Activated naive CD4-positive, alpha-beta T cell treated with anti-CD3 and anti-CD28 coated beads for 36 hours (primary cell): Measurements from ENCODE around the gene LYZL6. TPM values are rescaled to one million over a fixed set of nuclear protein-coding genes. Genes with fewer than 3 reads are reported as not detected.

ENCODE experiments used
- CTCF ChIA-PET: fragments of 350-600 bp; sonication (Branson Sonifier 250); formaldehyde crosslinking; loops from one replicate; lab custom pipeline; 2021; ENCODE audit warnings: antibody characterized with exemption; lab: Charles Lee
- DNase-seq: peaks from one replicate; pipeline ENCODE4 v3.0.0-alpha.2; 2020
- H3K27ac Mint-ChIP-seq: one replicate; pipeline ENCODE4 v1.8.0; 2021; ENCODE audit warnings: mild to moderate bottlenecking, mixed read lengths
- H3K27me3 Mint-ChIP-seq: one replicate; pipeline ENCODE4 v1.8.0; 2021; ENCODE audit warnings: low read depth, mixed read lengths
- H3K36me3 Mint-ChIP-seq: one replicate; pipeline ENCODE4 v1.8.0; 2021; ENCODE audit warnings: low read depth, mixed read lengths
- H3K4me1 Mint-ChIP-seq: one replicate; pipeline ENCODE4 v1.8.0; 2021; ENCODE audit warnings: low read depth, mixed read lengths
- H3K4me3 Mint-ChIP-seq: one replicate; pipeline ENCODE4 v1.8.0; 2021; ENCODE audit warnings: mild to moderate bottlenecking, moderate library complexity, mixed read lengths
- H3K9me3 Mint-ChIP-seq: one replicate; pipeline ENCODE4 v1.8.0; 2021; ENCODE audit warnings: mixed read lengths
- intact Hi-C: fragments of 100-400 bp; cut with micrococcal nuclease; formaldehyde crosslinking; loops from one replicate; pipeline ENCODE4 v1.15.1; 2023
- total RNA-seq, 2 experiments: library from RNA; stranded (reverse); gene quantifications; one replicate each; pipeline ENCODE4 v1.2.3, GENCODE V29; 2021

Gene LYZL6
- total RNA-seq, 2 experiments from 2014 or later = not detected

DNA sequence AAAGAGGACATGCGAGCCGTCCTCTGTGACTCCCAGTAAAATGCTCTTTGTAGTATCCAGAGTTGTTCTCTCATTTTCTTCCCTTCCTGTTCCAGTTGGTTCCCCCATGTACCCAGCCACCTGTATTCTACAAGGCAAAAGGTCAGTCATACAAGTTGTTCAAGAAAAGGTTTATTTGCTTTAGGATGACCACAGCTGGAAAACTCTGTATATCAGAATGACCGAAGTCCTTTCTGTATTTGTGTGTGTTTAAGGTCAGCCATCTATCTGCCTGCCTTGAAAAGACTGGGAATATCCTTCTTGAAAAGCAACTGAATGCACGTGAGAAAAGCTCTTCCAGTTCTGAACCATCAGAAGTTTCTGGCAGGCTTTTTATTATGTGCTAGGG lies 29.4 kb upstream of the LYZL6 start:
- no peak overlapping the region for H3K4me3 Mint-ChIP-seq
- DNase-seq = no peak
- H3K36me3 Mint-ChIP-seq = no peaks in the 10 kb centered on the region
- H3K4me1 Mint-ChIP-seq = no peaks in the 10 kb centered on the region
- intact Hi-C loops = no loop called here
- H3K9me3 Mint-ChIP-seq = no peaks in the 10 kb centered on the region
- H3K27ac Mint-ChIP-seq = no peak overlapping the region
- CTCF ChIA-PET = interaction anchor here (0.7 to 13.9 kb wide), 6 partner anchors 14 to 175 kb away, joined by 3 to 285 read pairs (median 6); no protein-coding TSS in a partner anchor
- H3K27me3 Mint-ChIP-seq = peaks cover 8% of the 10 kb centered on the region

DNA sequence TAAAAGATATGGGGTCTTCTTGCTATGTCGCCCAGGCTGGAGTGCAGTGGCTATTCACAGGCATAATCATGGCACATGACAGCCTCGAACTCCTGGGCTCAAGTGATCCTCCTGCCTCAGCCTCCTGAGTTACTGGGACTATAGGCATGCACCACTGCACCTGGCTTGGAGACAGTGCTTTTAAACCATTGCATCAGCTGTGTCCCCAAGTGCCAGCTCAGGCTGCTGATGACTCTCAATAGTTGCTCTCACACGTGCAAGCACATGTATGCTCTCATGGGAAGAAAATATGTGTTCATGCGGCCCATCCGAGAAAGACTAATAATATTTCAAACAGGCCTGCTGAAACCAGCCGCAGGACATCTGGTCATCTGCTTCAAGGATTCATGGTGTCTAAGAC lies 29.0 kb upstream of the LYZL6 start:
- intact Hi-C loops = no loop called here
- CTCF ChIA-PET = interaction anchor here (0.7 to 13.9 kb wide), 5 partner anchors 14 to 175 kb away, joined by 3 to 285 read pairs (median 7); no protein-coding TSS in a partner anchor
- no peaks in the 10 kb centered on the region for H3K4me1 Mint-ChIP-seq
- DNase-seq = no peak
- no peaks in the 10 kb centered on the region for H3K36me3 Mint-ChIP-seq
- no peak overlapping the region for H3K4me3 Mint-ChIP-seq
- H3K27me3 Mint-ChIP-seq = peaks cover 8% of the 10 kb centered on the region
- H3K27ac Mint-ChIP-seq = no peak overlapping the region
- H3K9me3 Mint-ChIP-seq = no peaks in the 10 kb centered on the region

DNA sequence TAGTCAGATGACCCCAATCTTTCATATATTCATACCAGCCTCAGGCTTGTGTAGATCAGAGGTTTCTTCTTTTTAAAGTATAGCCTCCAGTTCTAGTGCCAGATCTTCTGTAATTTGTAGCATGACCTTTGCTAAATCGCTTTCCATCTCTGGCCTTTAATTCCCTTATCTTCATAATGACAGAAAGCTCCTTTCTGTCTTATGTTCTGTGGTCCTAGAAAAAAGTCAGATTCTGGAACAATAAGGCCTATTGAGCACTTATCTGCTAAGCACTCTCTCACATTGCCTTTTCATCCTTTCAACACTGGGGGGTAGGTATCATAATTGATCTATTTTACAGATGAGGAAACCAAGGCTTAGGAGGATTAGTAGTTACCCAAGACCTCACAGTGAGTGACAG lies 28.6 kb upstream of the LYZL6 start:
- DNase-seq = no peak
- no peaks in the 10 kb centered on the region for H3K36me3 Mint-ChIP-seq
- CTCF ChIA-PET = interaction anchor here (13.9 kb wide), 1 partner anchor 175 kb away, joined by 285 read pairs; no protein-coding TSS in a partner anchor
- no peak overlapping the region for H3K4me3 Mint-ChIP-seq
- H3K9me3 Mint-ChIP-seq = no peaks in the 10 kb centered on the region
- no peaks in the 10 kb centered on the region for H3K4me1 Mint-ChIP-seq
- peaks cover 8% of the 10 kb centered on the region for H3K27me3 Mint-ChIP-seq
- H3K27ac Mint-ChIP-seq = no peak overlapping the region
- intact Hi-C loops = no loop called here

DNA sequence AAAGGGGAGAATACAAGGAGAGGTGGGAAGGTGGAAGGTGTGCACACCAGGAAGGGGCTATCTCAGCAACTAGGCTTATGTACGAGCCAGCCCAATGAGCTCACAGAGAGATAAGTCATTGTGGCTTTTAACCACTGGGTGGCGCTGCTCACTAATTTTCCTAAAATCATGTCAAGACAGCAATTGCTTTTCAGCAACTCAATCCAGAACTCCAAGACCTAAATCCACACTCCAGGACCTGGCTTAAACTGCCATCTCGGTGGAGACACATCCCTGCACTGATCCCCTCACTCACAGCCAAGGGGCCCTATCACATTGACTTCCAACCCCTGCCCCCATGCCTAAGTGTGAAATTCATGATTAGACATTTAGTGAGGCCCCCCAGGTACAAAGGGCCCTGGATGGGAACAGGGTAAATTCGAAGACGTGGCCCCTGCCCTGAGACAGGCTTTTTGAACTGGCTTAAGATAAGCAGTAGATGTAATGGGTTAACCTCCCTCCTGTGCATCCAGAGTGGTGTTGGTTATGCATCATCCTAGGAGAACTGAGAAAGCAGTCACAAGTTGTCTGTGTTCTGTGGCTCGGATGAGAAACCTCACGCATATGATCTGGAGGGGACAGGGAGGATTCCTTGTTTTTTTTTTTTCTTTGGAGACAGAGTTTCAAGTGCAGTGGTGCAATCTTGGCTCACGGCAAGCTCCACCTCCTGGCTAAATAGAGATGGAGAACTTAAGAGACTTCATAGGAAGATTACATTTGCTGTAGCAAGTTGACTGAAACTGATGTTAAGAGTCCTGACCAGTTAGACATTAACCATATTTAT lies 26.3 kb upstream of the LYZL6 start:
- no peaks in the 10 kb centered on the region for H3K36me3 Mint-ChIP-seq
- H3K4me3 Mint-ChIP-seq = no peak overlapping the region
- intact Hi-C loops = loop anchor here (1.0 to 2.0 kb wide), 3 partner anchors 103 to 514 kb away; no protein-coding TSS in a partner anchor
- CTCF ChIA-PET = interaction anchor here (0.6 to 13.9 kb wide), 26 partner anchors 8 to 513 kb away, joined by 3 to 285 read pairs (median 4); partner anchors contain the start of genes CCL16 and RDM1
- peak; percentile 90 for DNase-seq
- no peaks in the 10 kb centered on the region for H3K9me3 Mint-ChIP-seq
- no peaks in the 10 kb centered on the region for H3K4me1 Mint-ChIP-seq
- peaks cover 2% of the 10 kb centered on the region for H3K27me3 Mint-ChIP-seq
- H3K27ac Mint-ChIP-seq = no peak overlapping the region

DNA sequence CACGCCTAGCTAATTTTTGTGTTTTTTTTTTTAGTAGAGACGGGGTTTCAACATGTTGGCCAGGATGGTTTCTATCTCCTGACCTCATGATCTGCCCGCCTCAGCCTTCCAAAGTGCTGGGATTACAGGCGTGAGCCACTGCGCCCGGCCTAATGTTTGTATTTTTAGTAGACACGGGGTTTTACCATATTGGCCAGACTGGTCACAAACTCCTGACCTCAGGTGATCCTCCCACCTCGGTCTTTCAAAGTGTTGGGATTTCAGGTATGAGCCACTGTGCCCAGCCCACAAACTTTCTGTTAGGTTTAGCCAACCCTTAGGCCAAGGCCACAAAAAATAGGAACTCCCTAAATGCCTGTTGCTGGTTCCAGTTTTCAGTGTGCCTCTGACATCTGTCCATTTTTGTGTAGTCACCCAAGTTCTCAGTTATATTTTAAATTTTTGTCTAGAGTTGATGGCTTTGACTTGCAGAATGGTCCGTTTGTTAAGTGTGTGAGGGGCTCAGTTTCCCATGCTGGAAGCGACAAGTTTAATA lies 25.1 kb upstream of the LYZL6 start:
- CTCF ChIA-PET = interaction anchor here (0.7 to 13.9 kb wide), 13 partner anchors 11 to 216 kb away, joined by 3 to 285 read pairs (median 3); partner anchors contain the start of gene RDM1
- H3K27ac Mint-ChIP-seq = no peak overlapping the region
- H3K36me3 Mint-ChIP-seq = no peaks in the 10 kb centered on the region
- H3K27me3 Mint-ChIP-seq = peaks cover 2% of the 10 kb centered on the region
- H3K9me3 Mint-ChIP-seq = no peaks in the 10 kb centered on the region
- no peak for DNase-seq
- H3K4me3 Mint-ChIP-seq = no peak overlapping the region
- no peaks in the 10 kb centered on the region for H3K4me1 Mint-ChIP-seq
- intact Hi-C loops = loop anchor here (1.0 to 2.0 kb wide), 3 partner anchors 104 to 515 kb away; no protein-coding TSS in a partner anchor

DNA sequence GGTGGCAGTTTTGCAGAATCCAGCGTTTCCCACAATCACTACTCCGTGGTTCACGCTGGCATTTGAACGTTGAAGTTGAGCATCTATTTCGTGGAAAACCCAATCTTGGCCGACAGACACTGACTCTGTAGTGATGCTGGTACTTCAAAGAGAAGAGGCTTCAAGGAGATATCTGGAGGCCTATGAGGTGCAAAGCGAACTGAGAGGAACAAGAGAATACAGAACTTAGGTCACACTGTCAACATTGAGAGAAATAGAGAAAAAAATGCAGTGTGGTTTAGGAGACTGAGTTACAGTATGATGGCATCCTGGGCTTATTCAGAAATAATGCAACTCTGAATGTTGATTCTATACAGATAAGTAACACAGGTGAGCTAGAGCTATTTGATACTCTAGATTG lies 21.8 kb upstream of the LYZL6 start:
- Mint-ChIP-seq H3K36me3 (no peaks in the 10 kb centered on the region), H3K9me3 (no peaks in the 10 kb centered on the region), H3K4me3 (no peak overlapping the region), H3K4me1 (no peaks in the 10 kb centered on the region), H3K27ac (no peak overlapping the region), H3K27me3 (no peaks in the 10 kb centered on the region)
- CTCF ChIA-PET = interaction anchor here (2.0 to 13.9 kb wide), 2 partner anchors 11 to 182 kb away, joined by 4 to 285 read pairs; no protein-coding TSS in a partner anchor
- intact Hi-C loops = no loop called here
- DNase-seq = no peak

DNA sequence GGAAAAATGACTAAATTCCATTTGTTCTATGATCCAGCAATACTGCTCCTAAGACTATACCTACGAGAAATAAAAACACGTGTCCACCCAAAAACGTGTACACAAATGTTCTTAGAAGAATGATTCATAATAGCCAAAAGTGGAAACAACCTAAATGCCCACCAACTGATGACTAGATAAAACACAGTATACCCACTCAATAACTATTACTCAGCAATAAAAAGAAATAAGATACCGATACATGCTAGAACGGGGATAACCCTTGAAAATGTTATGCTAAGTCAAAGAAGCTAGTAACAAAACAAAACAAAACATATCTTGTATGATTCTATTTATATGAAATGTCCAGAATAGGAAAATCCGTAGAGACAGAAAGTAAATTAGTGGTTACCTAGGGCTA lies 20.1 kb upstream of the LYZL6 start:
- intact Hi-C loops = no loop called here
- H3K4me3 Mint-ChIP-seq = no peak overlapping the region
- CTCF ChIA-PET = interaction anchor here (1.0 to 1.2 kb wide), 2 partner anchors 12 to 185 kb away, joined by 4 to 5 read pairs; no protein-coding TSS in a partner anchor
- H3K9me3 Mint-ChIP-seq = no peaks in the 10 kb centered on the region
- DNase-seq = no peak
- H3K27ac Mint-ChIP-seq = no peak overlapping the region
- H3K4me1 Mint-ChIP-seq = no peaks in the 10 kb centered on the region
- peaks cover 2% of the 10 kb centered on the region for H3K27me3 Mint-ChIP-seq
- no peaks in the 10 kb centered on the region for H3K36me3 Mint-ChIP-seq

DNA sequence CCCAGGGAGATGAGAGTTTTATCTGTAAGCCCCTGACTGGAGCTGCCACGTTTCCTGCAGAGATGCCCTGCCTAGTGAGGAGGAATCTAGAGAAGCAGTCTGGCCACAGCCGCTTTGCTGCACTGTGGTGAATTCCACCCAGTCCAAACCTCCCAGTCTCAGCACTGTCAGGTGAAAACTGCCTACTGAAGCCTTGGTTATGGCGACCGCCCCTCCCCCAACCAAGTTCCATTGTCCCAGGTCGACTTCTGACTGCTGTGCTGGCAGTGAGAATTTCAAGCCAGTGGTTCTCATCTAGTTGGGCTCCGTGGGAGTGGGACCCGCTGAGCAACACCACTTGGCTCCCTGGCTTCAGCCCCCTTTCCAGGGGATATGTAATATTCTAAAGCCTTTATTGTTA lies 10.2 kb upstream of the LYZL6 start:
- CTCF ChIA-PET = no interaction called here
- H3K27me3 Mint-ChIP-seq = peaks cover 7% of the 10 kb centered on the region
- H3K27ac Mint-ChIP-seq = no peak overlapping the region
- intact Hi-C loops = no loop called here
- no peak overlapping the region for H3K4me3 Mint-ChIP-seq
- H3K9me3 Mint-ChIP-seq = no peaks in the 10 kb centered on the region
- DNase-seq = no peak
- H3K36me3 Mint-ChIP-seq = no peaks in the 10 kb centered on the region
- H3K4me1 Mint-ChIP-seq = no peaks in the 10 kb centered on the region

DNA sequence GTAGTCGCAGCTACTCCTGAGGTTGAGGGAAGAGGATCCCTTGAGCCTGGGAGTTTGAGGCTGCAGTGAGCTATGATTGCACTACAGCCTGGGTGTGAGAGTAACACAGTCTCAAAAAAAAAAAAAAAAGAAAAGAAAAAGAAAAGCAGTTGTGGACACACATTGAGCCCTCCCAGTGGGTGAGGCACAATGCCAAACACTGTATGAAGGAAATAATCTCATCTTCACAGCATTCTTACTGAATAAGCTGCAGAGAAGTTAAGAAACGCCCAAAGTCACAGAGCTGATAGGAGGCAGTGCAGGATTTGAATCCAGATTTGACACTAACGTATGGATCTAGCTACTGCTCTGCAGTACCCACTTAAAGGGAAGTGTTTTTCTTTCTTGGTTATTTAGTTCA lies 5.9 kb upstream of the LYZL6 start:
- no peak overlapping the region for H3K4me3 Mint-ChIP-seq

DNA sequence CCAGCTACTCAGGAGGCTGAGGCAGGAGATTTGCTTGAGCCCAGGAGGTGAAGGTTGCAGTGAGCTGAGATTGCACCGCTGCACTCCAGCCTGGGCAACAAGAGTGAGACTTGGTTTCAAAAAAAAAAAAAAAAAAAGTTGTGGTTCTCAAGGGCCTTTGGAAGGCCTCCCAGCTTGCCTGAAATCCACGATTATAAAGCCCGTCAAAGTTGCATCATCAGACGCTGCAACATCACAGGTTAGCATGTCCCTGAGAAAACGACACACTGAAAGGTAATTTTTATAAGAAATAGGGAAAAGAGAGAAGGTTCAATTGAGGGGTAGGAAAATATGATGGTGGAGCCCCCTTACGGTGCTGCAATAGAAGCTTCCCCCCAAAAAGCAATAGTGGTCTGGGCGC lies 4.6 kb upstream of the LYZL6 start:
- intact Hi-C loops = no loop called here
- CTCF ChIA-PET = interaction anchor here (0.7 to 1.9 kb wide), 9 partner anchors 18 to 535 kb away, joined by 3 to 9 read pairs (median 4); partner anchors contain the start of gene CCL18
- no peaks in the 10 kb centered on the region for H3K27me3 Mint-ChIP-seq

More for the DNA sequence above, 5.9 kb upstream of the LYZL6 start:
- CTCF ChIA-PET = interaction anchor here (0.6 to 1.0 kb wide), 3 partner anchors 123 to 1098 kb away, joined by 3 read pairs; no protein-coding TSS in a partner anchor
- H3K9me3 Mint-ChIP-seq = no peaks in the 10 kb centered on the region
- no peaks in the 10 kb centered on the region for H3K36me3 Mint-ChIP-seq
- no peak for DNase-seq
- intact Hi-C loops = no loop called here
- H3K4me1 Mint-ChIP-seq = no peaks in the 10 kb centered on the region
- no peak overlapping the region for H3K27ac Mint-ChIP-seq
- peaks cover 3% of the 10 kb centered on the region for H3K27me3 Mint-ChIP-seq

DNA sequence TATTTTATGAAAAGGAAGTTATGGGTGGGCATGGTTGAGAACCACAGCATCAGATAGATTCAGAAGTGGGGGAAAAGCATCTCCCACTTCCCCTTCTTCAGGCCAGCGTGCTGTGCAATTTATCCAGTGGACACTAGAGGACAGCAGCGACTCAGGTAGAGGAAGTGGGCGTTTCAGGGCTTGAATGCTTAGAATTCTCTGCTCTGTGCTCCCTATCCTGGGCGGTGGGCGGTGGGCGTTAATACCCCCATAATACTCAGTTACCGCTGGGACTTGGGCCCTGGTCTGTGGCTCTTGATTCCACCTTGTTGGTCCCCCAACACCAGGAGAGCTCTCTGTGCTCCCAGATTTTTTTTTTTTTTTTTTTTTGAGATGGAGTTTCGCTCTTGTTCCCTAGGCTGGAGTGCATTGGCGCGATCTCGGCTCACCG lies 3.7 kb upstream of the LYZL6 start:
- Mint-ChIP-seq H3K36me3 (no peaks in the 10 kb centered on the region), H3K27ac (no peak overlapping the region), H3K4me1 (no peaks in the 10 kb centered on the region), H3K9me3 (no peaks in the 10 kb centered on the region), H3K27me3 (no peaks in the 10 kb centered on the region), H3K4me3 (no peak overlapping the region)
- intact Hi-C loops = no loop called here
- CTCF ChIA-PET = interaction anchor here (0.6 to 1.9 kb wide), 8 partner anchors 8 to 536 kb away, joined by 3 to 9 read pairs (median 4); partner anchors contain the start of gene CCL18
- peak; percentile 72 for DNase-seq

More for the DNA sequence above, 4.6 kb upstream of the LYZL6 start:
- no peaks in the 10 kb centered on the region for H3K9me3 Mint-ChIP-seq
- H3K36me3 Mint-ChIP-seq = no peaks in the 10 kb centered on the region
- no peak overlapping the region for H3K27ac Mint-ChIP-seq
- H3K4me1 Mint-ChIP-seq = no peaks in the 10 kb centered on the region
- H3K4me3 Mint-ChIP-seq = no peak overlapping the region
- DNase-seq = no peak

DNA sequence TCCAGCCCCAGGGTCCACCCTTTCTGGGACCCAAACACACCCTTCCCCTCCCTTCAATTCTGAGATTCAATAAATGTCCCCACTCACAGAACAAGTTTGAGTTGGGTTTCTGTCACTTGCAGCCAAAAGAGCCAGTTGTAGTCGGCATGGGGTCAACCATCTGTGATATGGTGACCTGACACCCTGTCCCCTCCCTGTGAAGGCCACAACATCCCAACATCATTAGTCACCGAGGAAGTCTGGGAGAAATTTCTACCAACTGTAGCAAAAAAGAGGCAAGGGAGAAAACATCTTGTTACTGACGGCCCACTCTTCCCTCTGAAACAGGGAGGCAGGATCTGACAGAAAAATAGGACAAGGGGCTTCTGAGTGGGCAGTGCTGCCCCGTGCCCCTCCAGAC lies 638 bp upstream of the LYZL6 start:
- Mint-ChIP-seq H3K27me3 (no peaks in the 10 kb centered on the region), H3K4me1 (no peaks in the 10 kb centered on the region), H3K36me3 (no peaks in the 10 kb centered on the region), H3K27ac (no peak overlapping the region), H3K9me3 (no peaks in the 10 kb centered on the region), H3K4me3 (no peak overlapping the region)
- CTCF ChIA-PET = interaction anchor here (0.6 to 1.3 kb wide), 2 partner anchors 26 to 30 kb away, joined by 3 to 8 read pairs; no protein-coding TSS in a partner anchor
- DNase-seq = no peak
- intact Hi-C loops = no loop called here
